ENCODE data around the gene CNTNAP2. TPM values are rescaled to one million over a fixed set of nuclear protein-coding genes. Genes with fewer than 3 reads are reported as not detected.

The CNTNAP2 gene
- total and polyA plus RNA-seq, 3 experiments from 2014 or later: not detected

- no peak overlapping the region for H3K27ac Mint-ChIP-seq
- POLR2A ChIA-PET: no interaction called here
Observed at GRCh38 chr7:146106319-146106718, 10.3 kb upstream of the CNTNAP2 start.

DNA sequence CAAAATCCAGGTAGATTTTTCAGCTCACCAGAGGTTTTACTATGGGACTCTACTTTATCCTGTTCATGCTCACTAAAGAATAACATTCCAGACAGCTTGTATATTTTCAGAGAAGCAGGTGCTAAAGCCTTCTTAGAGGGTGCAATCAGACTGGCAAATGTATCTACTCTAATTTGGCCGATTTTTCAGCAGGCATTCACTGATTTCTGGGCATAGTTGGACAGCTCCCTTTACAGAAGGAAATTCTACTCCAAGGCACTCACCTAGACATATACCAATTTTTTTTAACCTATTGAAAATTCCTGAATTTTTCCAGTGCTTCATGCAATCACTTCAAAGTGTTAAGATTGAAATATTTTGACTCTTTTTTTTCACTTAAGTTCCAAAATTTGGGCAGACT, 3.8 kb upstream of the CNTNAP2 start:
- CTCF ChIA-PET: no interaction called here
- H3K4me1 ChIP-seq (ENCODE audit: insufficient read depth, low read length): no peaks in the 10 kb centered on the region
- H3K36me3 ChIP-seq (ENCODE audit: insufficient read depth, low read length): no peaks in the 10 kb centered on the region
- POLR2A ChIA-PET: no interaction called here
- no peaks in the 10 kb centered on the region for H3K9me3 ChIP-seq (ENCODE audit: low read length)
- no peaks in the 10 kb centered on the region for H3K27me3 ChIP-seq (ENCODE audit: insufficient read depth, low read length, poor library complexity, severe bottlenecking)
- H3K9me3 Mint-ChIP-seq: peaks cover 7 to 18% (median 12%) of the 10 kb centered on the region in 5 donors
- DNase-seq: no peak
- H3K27me3 Mint-ChIP-seq: peaks cover 6 to 18% of the 10 kb centered on the region in 2 donors
- no peak overlapping the region for H3K27ac Mint-ChIP-seq
- peaks cover 0 to 12% (median 9%) of the 10 kb centered on the region in 3 donors for H3K4me1 Mint-ChIP-seq
- H3K4me3 Mint-ChIP-seq: no peak overlapping the region
- H3K4me3 ChIP-seq (ENCODE audit: low read length): no peak overlapping the region
- no peaks in the 10 kb centered on the region for H3K36me3 Mint-ChIP-seq
- H3K27ac ChIP-seq (ENCODE audit: low read depth, low read length): no peak overlapping the region

More at GRCh38 chr7:146106319-146106718, 10.3 kb upstream of the CNTNAP2 start:
- no peak for DNase-seq
- no peaks in the 10 kb centered on the region for H3K27me3 Mint-ChIP-seq
- no peaks in the 10 kb centered on the region for H3K36me3 Mint-ChIP-seq
- Histone ChIP-seq H3K9me3 (ENCODE audit: low read length) (no peaks in the 10 kb centered on the region), H3K4me3 (ENCODE audit: low read length) (no peak overlapping the region), H3K27ac (ENCODE audit: low read depth, low read length) (no peak overlapping the region), H3K4me1 (ENCODE audit: insufficient read depth, low read length) (no peaks in the 10 kb centered on the region), H3K36me3 (ENCODE audit: insufficient read depth, low read length) (no peaks in the 10 kb centered on the region), H3K27me3 (ENCODE audit: insufficient read depth, low read length, poor library complexity, severe bottlenecking) (no peaks in the 10 kb centered on the region)
- no peak overlapping the region for H3K4me3 Mint-ChIP-seq
- CTCF ChIA-PET: no interaction called here
- H3K4me1 Mint-ChIP-seq: no peaks in the 10 kb centered on the region
- H3K9me3 Mint-ChIP-seq: peaks cover 4 to 18% (median 9%) of the 10 kb centered on the region in 5 donors

DNA sequence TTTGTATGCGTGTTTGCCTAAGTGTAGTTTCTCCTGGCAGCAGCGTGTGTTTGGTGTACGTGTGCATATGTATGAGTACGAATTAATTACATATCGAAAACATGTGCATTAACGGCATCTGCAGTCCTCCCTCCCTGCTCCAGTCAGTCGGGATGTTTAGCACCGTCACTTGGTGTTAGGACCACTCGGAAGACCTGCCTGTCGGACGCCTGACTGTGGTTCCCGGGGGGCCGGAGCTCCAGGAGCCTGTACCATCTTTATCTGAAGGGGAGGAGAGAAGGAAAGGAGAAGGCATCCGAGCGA, 1.1 kb upstream of the CNTNAP2 start:
- no peaks in the 10 kb centered on the region for H3K36me3 ChIP-seq (ENCODE audit: insufficient read depth, low read length)
- H3K4me3 ChIP-seq (ENCODE audit: low read length): no peak overlapping the region
- H3K9me3 Mint-ChIP-seq: peaks cover 4 to 14% (median 12%) of the 10 kb centered on the region in 5 donors
- H3K27ac ChIP-seq (ENCODE audit: low read depth, low read length): no peak overlapping the region
- H3K4me3 Mint-ChIP-seq: peak overlapping the region in 3 of 7 donors; percentile 27 to 41 (median 29)
- H3K36me3 Mint-ChIP-seq: no peaks in the 10 kb centered on the region
- POLR2A ChIA-PET: no interaction called here
- peaks cover 0 to 12% (median 9%) of the 10 kb centered on the region in 3 donors for H3K4me1 Mint-ChIP-seq
- no peak for DNase-seq
- no peaks in the 10 kb centered on the region for H3K4me1 ChIP-seq (ENCODE audit: insufficient read depth, low read length)
- no peaks in the 10 kb centered on the region for H3K9me3 ChIP-seq (ENCODE audit: low read length)
- CTCF ChIA-PET: no interaction called here
- no peaks in the 10 kb centered on the region for H3K27me3 ChIP-seq (ENCODE audit: insufficient read depth, low read length, poor library complexity, severe bottlenecking)
- H3K27me3 Mint-ChIP-seq: peaks cover 6 to 19% of the 10 kb centered on the region in 2 donors
- no peak overlapping the region for H3K27ac Mint-ChIP-seq

DNA sequence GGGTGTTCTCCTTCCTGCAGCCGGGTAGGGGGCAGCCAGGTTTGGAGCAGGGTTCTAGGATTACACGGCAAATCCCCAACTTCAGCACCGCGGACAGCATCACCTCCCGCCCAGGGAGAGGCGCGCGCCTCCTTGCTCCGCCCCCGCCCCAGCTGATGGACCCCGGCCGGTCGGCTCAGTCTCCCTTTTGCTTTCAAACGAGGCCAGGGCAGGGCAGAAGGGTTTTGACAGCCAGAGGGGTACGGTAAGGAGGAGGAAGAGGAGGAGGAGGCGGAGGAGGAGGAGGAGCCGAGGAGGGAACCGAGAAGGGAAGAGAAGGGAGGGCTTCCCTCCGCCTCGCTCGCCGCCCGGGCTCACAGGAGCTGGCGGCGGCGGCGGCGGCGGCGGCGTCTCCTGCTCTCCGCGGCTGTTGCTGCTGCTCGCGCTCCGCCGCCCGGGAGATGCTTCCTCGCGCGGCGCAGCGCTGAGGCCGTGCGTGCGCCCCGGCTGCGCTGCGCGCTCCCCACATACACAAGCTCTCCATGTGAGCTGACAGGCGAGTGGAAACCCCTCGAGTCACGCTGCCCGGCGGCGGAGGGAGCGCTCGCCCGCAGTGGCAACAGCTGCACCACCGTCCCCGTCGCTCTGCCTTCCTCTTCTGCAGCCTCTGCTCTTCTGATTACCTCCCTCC, 615 bp upstream of the CNTNAP2 start:
- peaks cover 4 to 12% (median 11%) of the 10 kb centered on the region in 5 donors for H3K9me3 Mint-ChIP-seq
- peaks cover 6 to 19% of the 10 kb centered on the region in 2 donors for H3K27me3 Mint-ChIP-seq
- no peak for DNase-seq
- H3K27ac ChIP-seq (ENCODE audit: low read depth, low read length): no peak overlapping the region
- no peak overlapping the region for H3K27ac Mint-ChIP-seq
- no peaks in the 10 kb centered on the region for H3K4me1 ChIP-seq (ENCODE audit: insufficient read depth, low read length)
- H3K4me3 Mint-ChIP-seq: peak overlapping the region in 4 of 7 donors; percentile 27 to 41 (median 32)
- no peaks in the 10 kb centered on the region for H3K36me3 Mint-ChIP-seq
- ChIA-PET POLR2A (no interaction called here), CTCF (no interaction called here)
- no peaks in the 10 kb centered on the region for H3K36me3 ChIP-seq (ENCODE audit: insufficient read depth, low read length)
- no peaks in the 10 kb centered on the region for H3K9me3 ChIP-seq (ENCODE audit: low read length)
- peaks cover 0 to 12% (median 9%) of the 10 kb centered on the region in 3 donors for H3K4me1 Mint-ChIP-seq
- H3K27me3 ChIP-seq (ENCODE audit: insufficient read depth, low read length, poor library complexity, severe bottlenecking): no peaks in the 10 kb centered on the region
- no peak overlapping the region for H3K4me3 ChIP-seq (ENCODE audit: low read length)

GRCh38 chr7:146117576-146117975, 975 bp downstream of the CNTNAP2 start:
- H3K36me3 ChIP-seq (ENCODE audit: insufficient read depth, low read length): no peaks in the 10 kb centered on the region
- no peaks in the 10 kb centered on the region for H3K27me3 ChIP-seq (ENCODE audit: insufficient read depth, low read length, poor library complexity, severe bottlenecking)
- H3K4me1 ChIP-seq (ENCODE audit: insufficient read depth, low read length): no peaks in the 10 kb centered on the region
- Mint-ChIP-seq H3K27ac (no peak overlapping the region), H3K4me1 (peaks cover 0 to 12% (median 9%) of the 10 kb centered on the region in 3 donors), H3K4me3 (no peak overlapping the region), H3K27me3 (peaks cover 6 to 19% of the 10 kb centered on the region in 2 donors), H3K36me3 (no peaks in the 10 kb centered on the region), H3K9me3 (peaks cover 2 to 12% (median 11%) of the 10 kb centered on the region in 5 donors)
- no peak overlapping the region for H3K27ac ChIP-seq (ENCODE audit: low read depth, low read length)
- ChIA-PET CTCF (no interaction called here), POLR2A (no interaction called here)
- no peak overlapping the region for H3K4me3 ChIP-seq (ENCODE audit: low read length)
- H3K9me3 ChIP-seq (ENCODE audit: low read length): no peaks in the 10 kb centered on the region
- no peak for DNase-seq

DNA sequence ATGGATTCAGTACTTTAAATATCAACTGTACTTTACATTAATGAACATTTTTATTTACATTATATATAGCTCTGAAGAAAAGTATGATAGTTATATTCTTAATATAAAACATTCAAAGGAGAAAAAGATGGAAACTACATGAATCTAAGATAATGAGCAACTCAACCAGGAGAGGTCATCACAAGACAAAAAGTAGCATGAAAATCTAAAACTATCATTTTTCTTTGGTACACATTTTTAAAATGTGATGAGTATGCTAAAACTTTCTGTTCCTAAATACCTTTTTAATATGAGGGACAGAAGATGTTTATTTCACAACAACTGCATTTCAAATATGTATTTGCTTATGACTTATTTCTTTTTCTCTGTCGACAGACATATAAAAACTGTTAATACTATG, 2.4 kb downstream of the CNTNAP2 start:
- H3K27me3 Mint-ChIP-seq: peaks cover 6 to 19% of the 10 kb centered on the region in 2 donors
- Histone ChIP-seq H3K9me3 (ENCODE audit: low read length) (no peaks in the 10 kb centered on the region), H3K4me1 (ENCODE audit: insufficient read depth, low read length) (no peaks in the 10 kb centered on the region), H3K36me3 (ENCODE audit: insufficient read depth, low read length) (no peaks in the 10 kb centered on the region), H3K27me3 (ENCODE audit: insufficient read depth, low read length, poor library complexity, severe bottlenecking) (no peaks in the 10 kb centered on the region), H3K4me3 (ENCODE audit: low read length) (no peak overlapping the region), H3K27ac (ENCODE audit: low read depth, low read length) (no peak overlapping the region)
- H3K36me3 Mint-ChIP-seq: no peaks in the 10 kb centered on the region
- H3K4me3 Mint-ChIP-seq: no peak overlapping the region
- no peak overlapping the region for H3K27ac Mint-ChIP-seq
- peaks cover 0 to 12% (median 9%) of the 10 kb centered on the region in 3 donors for H3K4me1 Mint-ChIP-seq
- H3K9me3 Mint-ChIP-seq: peaks cover 2 to 17% (median 11%) of the 10 kb centered on the region in 5 donors
- POLR2A ChIA-PET: no interaction called here
- CTCF ChIA-PET: no interaction called here
- no peak for DNase-seq

- H3K27me3 ChIP-seq (ENCODE audit: insufficient read depth, low read length, poor library complexity, severe bottlenecking): no peaks in the 10 kb centered on the region
- Mint-ChIP-seq H3K27me3 (no peaks in the 10 kb centered on the region), H3K36me3 (no peaks in the 10 kb centered on the region), H3K4me3 (no peak overlapping the region), H3K4me1 (no peaks in the 10 kb centered on the region), H3K27ac (no peak overlapping the region), H3K9me3 (peaks cover 0 to 14% (median 3%) of the 10 kb centered on the region in 5 donors)
- ChIA-PET POLR2A (no interaction called here), CTCF (no interaction called here)
- H3K4me1 ChIP-seq (ENCODE audit: insufficient read depth, low read length): no peaks in the 10 kb centered on the region
- H3K9me3 ChIP-seq (ENCODE audit: low read length): no peaks in the 10 kb centered on the region
- H3K36me3 ChIP-seq (ENCODE audit: insufficient read depth, low read length): no peaks in the 10 kb centered on the region
- H3K27ac ChIP-seq (ENCODE audit: low read depth, low read length): no peak overlapping the region
- DNase-seq: no peak
- no peak overlapping the region for H3K4me3 ChIP-seq (ENCODE audit: low read length)
Observed at GRCh38 chr7:146123715-146124114, 7.1 kb downstream of the CNTNAP2 start.

- H3K27me3 ChIP-seq (ENCODE audit: insufficient read depth, low read length, poor library complexity, severe bottlenecking): no peaks in the 10 kb centered on the region
- POLR2A ChIA-PET: no interaction called here
- Mint-ChIP-seq H3K4me1 (no peaks in the 10 kb centered on the region), H3K27ac (no peak overlapping the region), H3K27me3 (no peaks in the 10 kb centered on the region), H3K4me3 (no peak overlapping the region), H3K36me3 (no peaks in the 10 kb centered on the region), H3K9me3 (peaks cover 2 to 17% (median 7%) of the 10 kb centered on the region in 5 donors)
- no peaks in the 10 kb centered on the region for H3K36me3 ChIP-seq (ENCODE audit: insufficient read depth, low read length)
- H3K4me1 ChIP-seq (ENCODE audit: insufficient read depth, low read length): no peaks in the 10 kb centered on the region
- H3K27ac ChIP-seq (ENCODE audit: low read depth, low read length): no peak overlapping the region
- CTCF ChIA-PET: no interaction called here
- H3K9me3 ChIP-seq (ENCODE audit: low read length): no peaks in the 10 kb centered on the region
- H3K4me3 ChIP-seq (ENCODE audit: low read length): no peak overlapping the region
- no peak for DNase-seq
Observed at GRCh38 chr7:146126767-146127509, 10.3 kb downstream of the CNTNAP2 start.

All from CD8-positive, alpha-beta memory T cell (primary cell).